Activated CD8-positive, alpha-beta memory T cell treated with anti-CD3 and anti-CD28 coated beads for 36 hours (primary cell): ENCODE results near the gene E2F8. TPM values are rescaled to one million over a fixed set of nuclear protein-coding genes. Genes with fewer than 3 reads are reported as not detected.

Source experiments
- CTCF ChIA-PET: fragments of 350-600 bp; sonication (Branson Sonifier 250); formaldehyde crosslinking; loops from one replicate; lab custom pipeline; 2021; ENCODE audit warnings: antibody characterized with exemption; lab: Charles Lee
- POLR2A ChIA-PET: fragments of 350-600 bp; sonication (Branson Sonifier 250); formaldehyde crosslinking; loops from one replicate; lab custom pipeline; 2021; ENCODE audit warnings: antibody characterized with exemption; lab: Charles Lee
- total RNA-seq, 2 experiments: library from RNA; stranded (reverse); gene quantifications; one replicate each; pipeline ENCODE4 v1.2.3, GENCODE V29; 2021

The E2F8 gene
- total RNA-seq, 2 experiments from 2014 or later: 13.3 to 14.6 TPM

GRCh38 chr11:19194620-19195308, 46.0 kb downstream of the E2F8 start:
- CTCF ChIA-PET: no interaction called here
- POLR2A ChIA-PET: no interaction called here

- POLR2A ChIA-PET: no interaction called here
Observed at GRCh38 chr11:19193916-19194315, 46.8 kb downstream of the E2F8 start.

GRCh38 chr11:19191530-19192169, 49.1 kb downstream of the E2F8 start:
- ChIA-PET POLR2A (no interaction called here), CTCF (no interaction called here)

More at GRCh38 chr11:19193916-19194315, 46.8 kb downstream of the E2F8 start:
- CTCF ChIA-PET: no interaction called here

- POLR2A ChIA-PET: no interaction called here
- CTCF ChIA-PET: no interaction called here
Observed at GRCh38 chr11:19187833-19188258, 52.9 kb downstream of the E2F8 start.

GRCh38 chr11:19187114-19187832, 53.5 kb downstream of the E2F8 start:
- CTCF ChIA-PET: no interaction called here

GRCh38 chr11:19185516-19186052, 55.2 kb downstream of the E2F8 start:
- POLR2A ChIA-PET: no interaction called here

More at GRCh38 chr11:19187114-19187832, 53.5 kb downstream of the E2F8 start:
- POLR2A ChIA-PET: no interaction called here

GRCh38 chr11:19185036-19185435, 55.7 kb downstream of the E2F8 start:
- POLR2A ChIA-PET: no interaction called here
- CTCF ChIA-PET: no interaction called here

More at GRCh38 chr11:19185516-19186052, 55.2 kb downstream of the E2F8 start:
- CTCF ChIA-PET: no interaction called here

- ChIA-PET CTCF (no interaction called here), POLR2A (no interaction called here)
Observed at GRCh38 chr11:19183646-19184045, 57.1 kb downstream of the E2F8 start.

GRCh38 chr11:19181531-19182261, 59.0 kb downstream of the E2F8 start:
- ChIA-PET CTCF (no interaction called here), POLR2A (no interaction called here)

- POLR2A ChIA-PET: no interaction called here
- CTCF ChIA-PET: no interaction called here
Observed at GRCh38 chr11:19176629-19177186, 64.0 kb downstream of the E2F8 start.

Other genes with a start within 250 kb of the E2F8 start
- gene MRGPRX2, start 180.2 kb downstream of the E2F8 start, total RNA-seq: not detected
- gene ZDHHC13, start 123.8 kb downstream of the E2F8 start, total RNA-seq: 10 to 100 TPM; 22.1 to 22.6 TPM
- not detected for gene CSRP3, start 39.0 kb downstream of the E2F8 start, total RNA-seq